ENCODE results near the gene LZIC. TPM values are rescaled to one million over a fixed set of nuclear protein-coding genes. Genes with fewer than 3 reads are reported as not detected.

Gene LZIC
- total and polyA plus RNA-seq, 4 donors, result 14.7 to 30.7 (median 24.6) TPM

DNA sequence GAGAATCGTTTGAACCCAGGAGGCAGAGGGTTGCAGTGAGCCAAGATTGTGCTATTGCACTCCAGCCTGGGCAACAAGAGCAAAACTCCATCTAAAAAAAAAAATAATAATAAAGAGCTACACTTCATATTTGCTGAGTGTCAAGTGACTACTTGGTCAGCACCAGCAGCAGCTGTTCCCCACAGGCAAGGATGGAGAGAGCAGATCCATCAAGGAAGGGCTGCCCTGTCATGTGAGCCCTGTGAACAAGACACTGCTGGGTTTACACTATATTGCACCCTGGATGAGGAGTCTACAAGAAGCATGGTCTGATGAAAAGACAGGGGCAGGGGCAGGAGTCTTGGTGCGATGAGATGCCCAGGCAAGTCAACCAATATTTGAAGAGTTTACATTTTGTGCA lies 36.7 kb downstream of the LZIC start:
- Histone ChIP-seq H3K4me1 (ENCODE audit: control insufficient read depth in 1 of 2, insufficient read depth in 2 of 2, low read length in 2 of 2) (peaks cover 0 to 4% of the 10 kb centered on the region in 2 donors), H3K27ac (ENCODE audit: low read depth in 1 of 2, low read length in 2 of 2) (no peak overlapping the region), H3K9me3 (ENCODE audit: control insufficient read depth, low read length) (no peaks in the 10 kb centered on the region), H3K27me3 (ENCODE audit: control insufficient read depth in 1 of 2, insufficient read depth in 2 of 2, low read length in 1 of 2) (no peaks in the 10 kb centered on the region), H3K36me3 (ENCODE audit: control insufficient read depth in 1 of 2, insufficient read depth in 2 of 2, low read length in 1 of 2) (no peaks in the 10 kb centered on the region), H3K4me3 (ENCODE audit: low read length in 2 of 2) (no peak overlapping the region)
- 84 to 94% methylated on average over 2 of the region's 2 CpGs for WGBS, 2 donors
- ATAC-seq (ENCODE audit: low FRiP score) (no peak), DNase-seq (no peak)
- intact Hi-C loops (cut with DNase I), result no loop called here

DNA sequence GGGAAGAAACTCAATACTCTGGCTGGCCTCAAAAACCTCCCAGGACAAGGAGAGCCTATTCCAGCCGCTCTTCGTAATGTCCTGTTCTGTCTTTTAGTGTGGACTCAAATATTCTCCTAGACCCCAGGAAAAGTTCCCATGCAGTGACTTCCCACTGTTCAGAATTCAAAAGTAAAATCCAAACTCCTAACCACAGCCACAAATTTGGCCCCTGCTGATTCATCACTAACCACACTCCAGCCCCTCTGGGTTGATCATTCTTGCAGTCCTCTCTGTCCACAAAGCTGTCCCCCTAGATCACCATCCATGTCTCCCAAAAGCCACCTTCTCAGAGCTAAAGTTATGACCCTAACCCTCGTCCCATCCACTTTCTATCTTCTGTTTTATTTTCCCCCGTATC lies 38.2 kb downstream of the LZIC start:
- no peaks in the 10 kb centered on the region for H3K36me3 ChIP-seq (ENCODE audit: control insufficient read depth in 1 of 2, insufficient read depth in 2 of 2, low read length in 1 of 2)
- peaks cover 0 to 4% of the 10 kb centered on the region in 2 donors for H3K4me1 ChIP-seq (ENCODE audit: control insufficient read depth in 1 of 2, insufficient read depth in 2 of 2, low read length in 2 of 2)
- 83 to 87% methylated on average over 4 of the region's 4 CpGs for WGBS, 2 donors

DNA sequence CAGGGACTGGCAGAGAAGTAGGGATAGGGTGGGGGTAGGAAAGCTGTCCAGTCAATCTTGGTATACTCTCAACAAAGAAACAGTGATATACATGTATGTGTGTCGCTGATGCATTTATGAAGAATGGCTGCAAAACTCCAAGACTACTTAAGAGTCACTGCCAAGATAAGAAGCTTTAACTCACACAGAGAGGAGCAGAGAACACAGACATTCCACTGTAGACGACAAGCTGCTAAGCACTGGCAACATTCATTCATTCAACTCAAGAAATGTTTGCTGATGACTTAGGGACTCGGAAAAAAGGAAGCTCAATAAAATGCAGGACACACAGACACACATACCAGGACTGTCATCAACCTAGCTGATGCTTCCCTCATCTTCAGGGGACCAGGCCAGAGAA lies 38.6 kb downstream of the LZIC start:
- intact Hi-C loops (cut with DNase I), result no loop called here
- Histone ChIP-seq H3K4me1 (ENCODE audit: control insufficient read depth in 1 of 2, insufficient read depth in 2 of 2, low read length in 2 of 2) (peaks cover 0 to 4% of the 10 kb centered on the region in 2 donors), H3K36me3 (ENCODE audit: control insufficient read depth in 1 of 2, insufficient read depth in 2 of 2, low read length in 1 of 2) (no peaks in the 10 kb centered on the region), H3K9me3 (ENCODE audit: control insufficient read depth, low read length) (no peaks in the 10 kb centered on the region), H3K4me3 (ENCODE audit: low read length in 2 of 2) (no peak overlapping the region), H3K27me3 (ENCODE audit: control insufficient read depth in 1 of 2, insufficient read depth in 2 of 2, low read length in 1 of 2) (no peaks in the 10 kb centered on the region), H3K27ac (ENCODE audit: low read depth in 1 of 2, low read length in 2 of 2) (no peak overlapping the region)
- ATAC-seq (ENCODE audit: low FRiP score) (no peak), DNase-seq (no peak)
- WGBS, 2 donors, result 63 to 72% methylated on average over 3 of the region's 3 CpGs

More for the DNA sequence above, 38.2 kb downstream of the LZIC start:
- Histone ChIP-seq H3K27ac (ENCODE audit: low read depth in 1 of 2, low read length in 2 of 2) (no peak overlapping the region), H3K27me3 (ENCODE audit: control insufficient read depth in 1 of 2, insufficient read depth in 2 of 2, low read length in 1 of 2) (no peaks in the 10 kb centered on the region), H3K4me3 (ENCODE audit: low read length in 2 of 2) (no peak overlapping the region), H3K9me3 (ENCODE audit: control insufficient read depth, low read length) (no peaks in the 10 kb centered on the region)
- DNase-seq (no peak), ATAC-seq (ENCODE audit: low FRiP score) (no peak)
- intact Hi-C loops (cut with DNase I), result no loop called here

DNA sequence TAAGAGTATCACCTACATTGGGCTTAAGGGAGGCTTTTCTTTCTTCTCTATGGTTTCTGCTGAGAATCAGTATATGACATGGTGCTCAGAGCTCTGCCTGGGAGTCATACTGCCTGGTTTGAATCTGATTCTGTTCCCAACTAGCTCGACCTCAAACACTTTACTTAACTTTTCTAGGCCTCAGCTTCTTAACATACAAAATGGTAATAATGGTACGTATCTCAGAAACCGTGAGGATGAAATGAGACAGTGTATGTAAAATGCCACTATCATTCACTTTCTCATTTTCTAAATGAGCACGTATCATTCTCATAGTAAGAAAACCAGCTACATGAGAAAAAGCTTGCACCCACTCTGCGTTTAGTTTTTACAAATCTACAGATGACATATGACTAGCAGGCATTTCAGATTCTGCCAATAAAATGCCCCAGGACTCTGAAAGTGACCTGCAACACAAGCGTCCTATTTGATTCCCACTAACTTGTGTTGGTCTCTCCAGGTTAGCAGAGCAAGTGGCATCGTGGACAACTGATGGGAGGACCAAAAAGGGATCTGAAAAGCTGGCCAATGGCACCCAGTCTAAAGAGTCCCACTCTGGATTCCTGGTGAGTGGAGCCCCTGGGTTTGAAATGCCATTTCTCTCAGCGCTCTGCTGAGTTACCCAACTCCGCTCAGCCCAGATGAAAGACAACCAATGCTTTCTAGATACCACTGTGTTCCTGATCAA lies 39.2 kb downstream of the LZIC start:
- intact Hi-C loops (cut with DNase I), result no loop called here
- Histone ChIP-seq H3K4me3 (ENCODE audit: low read length in 2 of 2) (no peak overlapping the region), H3K4me1 (ENCODE audit: control insufficient read depth in 1 of 2, insufficient read depth in 2 of 2, low read length in 2 of 2) (peaks cover 0 to 4% of the 10 kb centered on the region in 2 donors), H3K9me3 (ENCODE audit: control insufficient read depth, low read length) (no peaks in the 10 kb centered on the region), H3K27me3 (ENCODE audit: control insufficient read depth in 1 of 2, insufficient read depth in 2 of 2, low read length in 1 of 2) (no peaks in the 10 kb centered on the region), H3K36me3 (ENCODE audit: control insufficient read depth in 1 of 2, insufficient read depth in 2 of 2, low read length in 1 of 2) (no peaks in the 10 kb centered on the region), H3K27ac (ENCODE audit: low read depth in 1 of 2, low read length in 2 of 2) (no peak overlapping the region)
- ATAC-seq (ENCODE audit: low FRiP score) (no peak), DNase-seq (no peak)
- WGBS, 2 donors, result 77 to 85% methylated on average over 9 of the region's 9 CpGs

DNA sequence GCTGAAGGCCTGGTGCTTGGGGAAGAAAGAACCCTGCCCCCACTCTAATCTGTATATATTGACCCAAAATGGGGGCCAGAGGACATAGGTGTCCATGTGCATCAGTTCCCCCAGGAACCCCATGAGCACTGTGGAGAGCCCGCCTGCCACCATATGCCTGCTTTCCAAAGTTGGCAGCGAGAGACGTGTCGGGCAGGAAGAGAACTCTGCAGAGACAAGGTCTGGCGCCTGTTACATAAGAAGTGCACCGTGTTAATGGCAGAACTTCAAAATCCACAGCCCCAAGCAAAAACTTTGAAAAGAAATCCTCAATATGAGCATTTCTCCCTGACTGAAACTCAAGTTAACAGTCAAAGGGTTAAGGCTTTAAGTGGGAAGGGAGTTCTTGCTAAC lies 41.1 kb downstream of the LZIC start:
- intact Hi-C loops (cut with DNase I), result no loop called here
- WGBS, 2 donors, result 47 to 61% methylated on average over 6 of the region's 6 CpGs
- ATAC-seq (ENCODE audit: low FRiP score), result no peak
- Histone ChIP-seq H3K36me3 (ENCODE audit: control insufficient read depth in 1 of 2, insufficient read depth in 2 of 2, low read length in 1 of 2) (no peaks in the 10 kb centered on the region), H3K4me1 (ENCODE audit: control insufficient read depth in 1 of 2, insufficient read depth in 2 of 2, low read length in 2 of 2) (peaks cover 0 to 4% of the 10 kb centered on the region in 2 donors), H3K9me3 (ENCODE audit: control insufficient read depth, low read length) (no peaks in the 10 kb centered on the region), H3K4me3 (ENCODE audit: low read length in 2 of 2) (no peak overlapping the region), H3K27me3 (ENCODE audit: control insufficient read depth in 1 of 2, insufficient read depth in 2 of 2, low read length in 1 of 2) (no peaks in the 10 kb centered on the region), H3K27ac (ENCODE audit: low read depth in 1 of 2, low read length in 2 of 2) (no peak overlapping the region)
- no peak for DNase-seq

DNA sequence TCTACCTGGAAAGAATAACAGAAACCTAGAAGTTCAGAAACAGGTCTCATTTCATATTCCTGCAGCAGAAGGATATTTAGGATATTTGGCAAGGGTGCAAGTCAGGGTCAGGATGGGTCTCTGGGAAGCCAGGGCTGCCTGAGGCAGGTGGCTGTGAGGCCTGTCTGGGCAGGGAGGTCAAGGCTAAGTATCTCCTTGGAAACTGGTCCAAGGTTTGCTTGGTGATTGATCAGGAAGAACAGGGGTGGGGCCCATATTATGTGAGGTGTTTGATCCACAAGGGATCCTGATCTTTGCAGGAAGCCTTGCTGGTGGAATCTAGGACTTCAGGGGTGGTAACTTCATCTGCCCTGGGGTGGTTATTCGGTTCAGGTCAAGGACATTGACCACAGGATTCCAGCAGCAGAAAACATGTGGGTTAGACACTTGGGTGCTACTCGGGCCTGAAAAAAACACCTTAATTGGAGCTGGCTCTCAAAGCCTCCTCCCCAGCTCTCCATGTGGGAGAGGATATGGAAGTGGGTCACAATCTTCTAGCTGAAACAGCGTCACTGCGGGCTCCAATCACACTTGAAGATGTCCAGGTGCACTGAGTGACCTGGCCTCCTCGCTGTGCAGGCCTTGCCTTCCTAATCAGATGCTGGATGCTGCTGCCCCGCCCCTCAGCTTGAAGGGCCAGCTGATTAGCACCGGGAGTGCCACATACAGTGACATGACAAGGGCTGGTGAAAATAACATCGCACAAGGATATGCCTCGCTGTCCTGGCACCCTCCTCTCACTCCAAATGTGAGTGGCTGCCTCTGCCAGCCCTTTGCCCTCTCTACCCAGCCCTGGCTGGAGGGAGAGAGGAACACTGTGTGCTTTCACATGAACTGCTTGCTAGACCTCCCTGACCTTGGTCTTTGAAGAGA lies 41.8 kb downstream of the LZIC start:
- Histone ChIP-seq H3K36me3 (ENCODE audit: control insufficient read depth in 1 of 2, insufficient read depth in 2 of 2, low read length in 1 of 2) (no peaks in the 10 kb centered on the region), H3K27me3 (ENCODE audit: control insufficient read depth in 1 of 2, insufficient read depth in 2 of 2, low read length in 1 of 2) (no peaks in the 10 kb centered on the region), H3K4me3 (ENCODE audit: low read length in 2 of 2) (no peak overlapping the region), H3K9me3 (ENCODE audit: control insufficient read depth, low read length) (no peaks in the 10 kb centered on the region), H3K4me1 (ENCODE audit: control insufficient read depth in 1 of 2, insufficient read depth in 2 of 2, low read length in 2 of 2) (peaks cover 0 to 4% of the 10 kb centered on the region in 2 donors), H3K27ac (ENCODE audit: low read depth in 1 of 2, low read length in 2 of 2) (no peak overlapping the region)
- no peak for DNase-seq
- intact Hi-C loops (cut with DNase I), result no loop called here
- ATAC-seq (ENCODE audit: low FRiP score), result no peak
- 79 to 85% methylated on average over 9 of the region's 9 CpGs for WGBS, 2 donors

DNA sequence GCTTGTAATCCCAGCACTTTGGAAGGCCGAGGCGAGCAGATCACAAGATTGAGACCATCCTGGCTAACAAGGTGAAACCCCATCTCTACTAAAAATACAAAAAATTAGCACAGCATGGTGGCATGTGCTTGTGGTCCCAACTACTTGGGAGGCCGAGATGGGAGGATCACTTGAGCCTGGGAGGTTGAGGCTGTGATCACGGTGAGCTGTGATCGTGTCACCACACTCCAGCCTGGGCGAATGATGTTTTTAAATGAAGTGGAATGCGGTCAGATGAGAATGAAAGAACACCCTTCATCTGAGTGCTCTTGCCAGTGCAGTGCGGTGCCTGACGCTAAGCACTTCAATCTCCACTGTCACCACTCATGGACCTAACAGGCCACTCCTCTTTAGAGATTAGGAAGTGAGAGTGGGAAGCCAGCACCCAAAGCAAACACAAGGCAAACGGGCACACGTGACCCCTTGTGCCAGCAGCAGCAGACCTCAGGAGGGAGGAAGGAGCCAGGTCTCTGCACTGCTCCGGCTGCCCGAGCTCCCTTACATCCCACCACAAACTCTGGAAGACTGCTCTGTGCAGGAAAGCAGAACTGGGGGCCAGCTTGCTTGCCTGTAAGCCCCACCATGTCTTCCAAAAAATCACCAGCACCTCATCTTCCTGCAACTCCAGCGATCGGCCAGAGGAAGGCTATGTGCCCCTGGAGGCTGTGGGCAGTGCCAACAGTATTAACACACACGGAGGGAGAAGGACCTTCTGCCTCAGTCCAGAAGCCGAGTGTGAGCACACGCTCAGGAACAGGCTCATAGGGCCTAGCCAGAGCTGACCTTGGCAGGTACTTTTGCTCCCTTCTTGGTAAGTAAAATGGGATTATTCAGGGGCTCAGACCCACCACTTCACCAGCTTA lies 42.8 kb downstream of the LZIC start:
- DNase-seq, result peak; percentile 82 to 88
- Histone ChIP-seq H3K27me3 (ENCODE audit: control insufficient read depth in 1 of 2, insufficient read depth in 2 of 2, low read length in 1 of 2) (no peaks in the 10 kb centered on the region), H3K9me3 (ENCODE audit: control insufficient read depth, low read length) (no peaks in the 10 kb centered on the region), H3K4me3 (ENCODE audit: low read length in 2 of 2) (no peak overlapping the region), H3K36me3 (ENCODE audit: control insufficient read depth in 1 of 2, insufficient read depth in 2 of 2, low read length in 1 of 2) (no peaks in the 10 kb centered on the region), H3K4me1 (ENCODE audit: control insufficient read depth in 1 of 2, insufficient read depth in 2 of 2, low read length in 2 of 2) (peaks cover 0 to 4% of the 10 kb centered on the region in 2 donors), H3K27ac (ENCODE audit: low read depth in 1 of 2, low read length in 2 of 2) (peak overlapping the region in 1 of 2 donors; percentile 67)
- ATAC-seq (ENCODE audit: low FRiP score), result peak; percentile 92
- 17% methylated on average over 18 of the region's 18 CpGs for WGBS, 2 donors
- intact Hi-C loops (cut with DNase I), result no loop called here

DNA sequence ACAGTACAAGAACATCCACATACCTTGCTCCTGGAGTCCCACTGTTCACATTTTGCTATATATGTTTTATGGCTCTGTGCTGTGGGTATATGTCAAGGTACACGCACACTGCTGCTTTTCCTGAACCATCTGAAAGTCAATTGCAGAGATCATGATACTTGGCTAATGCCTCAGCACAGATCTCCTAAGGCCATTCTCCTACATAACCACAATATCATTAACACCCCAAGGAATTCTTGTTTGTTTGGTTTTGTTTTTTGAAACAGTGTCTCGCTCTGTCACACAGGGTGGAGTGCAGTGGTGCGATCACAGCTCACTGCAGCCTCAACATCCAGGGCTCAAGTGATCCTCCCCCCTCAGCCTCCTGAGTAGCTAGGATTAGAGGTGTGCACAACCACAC lies 49.1 kb downstream of the LZIC start:
- H3K27me3 ChIP-seq (ENCODE audit: control insufficient read depth in 1 of 2, insufficient read depth in 2 of 2, low read length in 1 of 2), result no peaks in the 10 kb centered on the region
- H3K4me1 ChIP-seq (ENCODE audit: control insufficient read depth in 1 of 2, insufficient read depth in 2 of 2, low read length in 2 of 2), result no peaks in the 10 kb centered on the region
- intact Hi-C loops (cut with DNase I), result no loop called here
- no peak for ATAC-seq (ENCODE audit: low FRiP score)
- no peaks in the 10 kb centered on the region for H3K36me3 ChIP-seq (ENCODE audit: control insufficient read depth in 1 of 2, insufficient read depth in 2 of 2, low read length in 1 of 2)
- no peaks in the 10 kb centered on the region for H3K9me3 ChIP-seq (ENCODE audit: control insufficient read depth, low read length)
- DNase-seq, result peak in 1 of 2 donors; percentile 17
- H3K27ac ChIP-seq (ENCODE audit: low read depth in 1 of 2, low read length in 2 of 2), result no peak overlapping the region
- H3K4me3 ChIP-seq (ENCODE audit: low read length in 2 of 2), result no peak overlapping the region
- WGBS, 2 donors, result 94 to 96% methylated on average over 3 of the region's 3 CpGs

Data from aorta (tissue), 5 donors.